H1 (cell line): ENCODE results near the gene TMA7B.

Experiments
- CBX5 ChIP-seq: fragments of 300-800, 300-1000 bp; sonication (generic); IDR thresholded peaks from 2 replicates; pipeline ENCODE4 v1.7.1; 2016; ENCODE audit warnings: antibody characterized with exemption, low read length, low read depth
- EP300 ChIP-seq, 2 experiments: IDR thresholded peaks; 1 replicate in 1 of 2; 2 replicates in 1 of 2; pipeline ENCODE4 v1.6.1; 2011 to 2012; ENCODE audit warnings: low read depth in 2 of 2, low read length in 2 of 2, mild to moderate bottlenecking in 2 of 2, borderline replicate concordance in 1 of 2, inconsistent platforms in 1 of 2, moderate library complexity in 1 of 2
- HDAC2 ChIP-seq, 2 experiments: fragments of 300-600 bp in 1 of 2; sonication (generic) in 1 of 2; IDR thresholded peaks; 2 replicates each; pipeline ENCODE4 v1.6.1; 2011 to 2012; ENCODE audit warnings: low read depth in 2 of 2, low read length in 2 of 2, mild to moderate bottlenecking in 2 of 2, moderate library complexity in 2 of 2, borderline replicate concordance in 1 of 2, inconsistent platforms in 1 of 2
- JUND ChIP-seq: IDR thresholded peaks from 2 replicates; pipeline ENCODE4 v1.6.1; 2011; ENCODE audit warnings: mild to moderate bottlenecking, improper control_type of control experiment, low read length
- NRF1 ChIP-seq: IDR thresholded peaks from 2 replicates; pipeline ENCODE4 v1.6.1; 2011; ENCODE audit warnings: mild to moderate bottlenecking, low read depth, low read length, improper control_type of control experiment
- POLR2A ChIP-seq, 2 experiments: IDR thresholded peaks; 1 replicate in 1 of 2; 2 replicates in 1 of 2; pipeline ENCODE4 v1.6.1; 2011; ENCODE audit warnings: low read depth in 2 of 2, low read length in 2 of 2, mild to moderate bottlenecking in 2 of 2; ENCODE audit errors: control extremely low read depth in 1 of 2
- POLR2AphosphoS5 ChIP-seq: IDR thresholded peaks from 2 replicates; pipeline ENCODE4 v1.6.1; 2011; ENCODE audit warnings: low read depth, low read length
- RAD21 ChIP-seq, 2 experiments: IDR thresholded peaks in 1 of 2; conservative IDR thresholded peaks in 1 of 2; 2 replicates each; pipeline ENCODE4 v1.6.1; 2011; ENCODE audit warnings: low read depth in 2 of 2, low read length in 2 of 2, improper control_type of control experiment in 1 of 2, inconsistent platforms in 1 of 2, mild to moderate bottlenecking in 1 of 2, moderate library complexity in 1 of 2
- RFX5 ChIP-seq: IDR thresholded peaks from 2 replicates; pipeline ENCODE4 v1.6.1; 2011; ENCODE audit warnings: low read depth, low read length, improper control_type of control experiment, borderline replicate concordance
- SP2 ChIP-seq: IDR thresholded peaks from 2 replicates; pipeline ENCODE4 v1.6.1; 2012; ENCODE audit warnings: mild to moderate bottlenecking, low read length, inconsistent platforms
- SRF ChIP-seq: IDR thresholded peaks from 2 replicates; pipeline ENCODE4 v1.6.1; 2011; ENCODE audit warnings: mild to moderate bottlenecking, low read depth, low read length, moderate library complexity
- TBP ChIP-seq: IDR thresholded peaks from 2 replicates; pipeline ENCODE4 v1.6.1; 2011; ENCODE audit warnings: low read depth, low read length, improper control_type of control experiment
- TF ChIP-seq, protein P1 (sequence below), 3 experiments: IDR thresholded peaks; 1 replicate in 2 of 3; 2 replicates in 1 of 3; pipeline versions ENCODE4 v1.5.1 to v1.6.1; 2011; ENCODE audit warnings: low read length in 3 of 3, mild to moderate bottlenecking in 3 of 3, inconsistent platforms in 2 of 3, low read depth in 1 of 3, moderate library complexity in 1 of 3; ENCODE audit not compliant: insufficient read depth in 1 of 3; ENCODE audit errors: control extremely low read depth in 1 of 3
- TF ChIP-seq, protein P2 (sequence below): IDR thresholded peaks from 2 replicates; pipeline ENCODE4 v1.6.1; 2011; ENCODE audit warnings: low read depth, mild to moderate bottlenecking, low read length; ENCODE audit not compliant: insufficient read depth

DNA sequence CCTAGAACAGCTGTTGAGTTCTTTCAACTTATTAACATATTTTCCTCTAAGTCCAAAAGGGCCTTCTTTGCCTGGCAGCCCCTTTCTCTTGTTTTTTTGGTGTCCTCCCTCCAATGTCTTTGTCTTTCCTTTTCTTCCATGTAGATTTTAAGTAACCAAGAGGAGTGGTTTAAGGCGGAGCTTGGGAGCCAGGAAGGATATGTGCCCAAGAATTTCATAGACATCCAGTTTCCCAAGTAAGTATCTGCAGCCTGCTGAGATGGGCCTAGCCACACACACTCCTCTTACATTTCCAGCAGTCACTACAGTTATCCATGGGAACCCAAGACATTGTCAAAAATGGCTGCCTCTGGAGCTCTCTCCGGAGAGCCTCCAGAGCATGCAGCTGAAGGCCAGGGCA is 4.5 kb upstream of the TMA7B start:
- TF ChIP-seq RAD21 (IDR thresholded peaks at IDR 0.05 in 1 of 2, conservative IDR thresholded peaks at IDR 0.05 in 1 of 2; ENCODE audit: low read depth in 2 of 2, low read length in 2 of 2), result no peak
- no peak for TF ChIP-seq POLR2A (IDR thresholded peaks at IDR 0.05; ENCODE audit: control extremely low read depth in 1 of 2, low read depth in 2 of 2, low read length in 2 of 2)
- no peak for TF ChIP-seq SP2
- TF ChIP-seq RFX5, result no peak
- no peak for TF ChIP-seq TBP
- TF ChIP-seq, protein P1, sequence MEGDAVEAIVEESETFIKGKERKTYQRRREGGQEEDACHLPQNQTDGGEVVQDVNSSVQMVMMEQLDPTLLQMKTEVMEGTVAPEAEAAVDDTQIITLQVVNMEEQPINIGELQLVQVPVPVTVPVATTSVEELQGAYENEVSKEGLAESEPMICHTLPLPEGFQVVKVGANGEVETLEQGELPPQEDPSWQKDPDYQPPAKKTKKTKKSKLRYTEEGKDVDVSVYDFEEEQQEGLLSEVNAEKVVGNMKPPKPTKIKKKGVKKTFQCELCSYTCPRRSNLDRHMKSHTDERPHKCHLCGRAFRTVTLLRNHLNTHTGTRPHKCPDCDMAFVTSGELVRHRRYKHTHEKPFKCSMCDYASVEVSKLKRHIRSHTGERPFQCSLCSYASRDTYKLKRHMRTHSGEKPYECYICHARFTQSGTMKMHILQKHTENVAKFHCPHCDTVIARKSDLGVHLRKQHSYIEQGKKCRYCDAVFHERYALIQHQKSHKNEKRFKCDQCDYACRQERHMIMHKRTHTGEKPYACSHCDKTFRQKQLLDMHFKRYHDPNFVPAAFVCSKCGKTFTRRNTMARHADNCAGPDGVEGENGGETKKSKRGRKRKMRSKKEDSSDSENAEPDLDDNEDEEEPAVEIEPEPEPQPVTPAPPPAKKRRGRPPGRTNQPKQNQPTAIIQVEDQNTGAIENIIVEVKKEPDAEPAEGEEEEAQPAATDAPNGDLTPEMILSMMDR (IDR thresholded peaks at IDR 0.05; ENCODE audit: control extremely low read depth in 1 of 3, insufficient read depth in 1 of 3, low read depth in 1 of 3, low read length in 3 of 3), result no peak
- TF ChIP-seq EP300 (IDR thresholded peaks at IDR 0.05; ENCODE audit: borderline replicate concordance in 1 of 2, low read depth in 2 of 2, low read length in 2 of 2), result no peak
- TF ChIP-seq JUND, result no peak
- TF ChIP-seq, protein P2, sequence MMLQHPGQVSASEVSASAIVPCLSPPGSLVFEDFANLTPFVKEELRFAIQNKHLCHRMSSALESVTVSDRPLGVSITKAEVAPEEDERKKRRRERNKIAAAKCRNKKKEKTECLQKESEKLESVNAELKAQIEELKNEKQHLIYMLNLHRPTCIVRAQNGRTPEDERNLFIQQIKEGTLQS, result no peak
- no peak for TF ChIP-seq NRF1
- TF ChIP-seq CBX5, result no peak
- TF ChIP-seq POLR2AphosphoS5, result no peak
- no peak for TF ChIP-seq SRF
- no peak for TF ChIP-seq HDAC2 (IDR thresholded peaks at IDR 0.05; ENCODE audit: borderline replicate concordance in 1 of 2, low read depth in 2 of 2, low read length in 2 of 2)
